ENCODE data around the gene ANKRD50.

ANKRD50 gene

GRCh38 chr4:124712372-124713184 is at the start of gene ANKRD50:
ANKRD50 (minus strand) TSS chr4:124712732; CDS start chr4:124710511, 2,221 bp downstream.
- Mint-ChIP-seq H3K9me3 (no peaks in the 10 kb centered on the region), H3K4me1 (ENCODE audit: low read depth) (peaks cover 6% of the 10 kb centered on the region), H3K27ac (peak within 1 kb of the TSS; percentile 79), H3K4me3 (peak within 1 kb of the TSS; percentile 93), H3K27me3 (ENCODE audit: low read depth) (peaks cover 12% of the 10 kb centered on the region), H3K36me3 (ENCODE audit: low read depth) (no peaks in the 10 kb centered on the region)
- DNase-seq (ENCODE audit: low spot score): peak; percentile 59

GRCh38 chr4:124757126-124757525 is 44.6 kb upstream of the ANKRD50 start:
- no peak for DNase-seq (ENCODE audit: low spot score)
- no peaks in the 10 kb centered on the region for H3K36me3 Mint-ChIP-seq (ENCODE audit: low read depth)
- H3K9me3 Mint-ChIP-seq: no peaks in the 10 kb centered on the region
- H3K4me3 Mint-ChIP-seq: no peak overlapping the region
- H3K4me1 Mint-ChIP-seq (ENCODE audit: low read depth): no peaks in the 10 kb centered on the region
- no peaks in the 10 kb centered on the region for H3K27me3 Mint-ChIP-seq (ENCODE audit: low read depth)
- no peak overlapping the region for H3K27ac Mint-ChIP-seq

GRCh38 chr4:124754681-124755080 is 42.1 kb upstream of the ANKRD50 start:
- H3K4me1 Mint-ChIP-seq (ENCODE audit: low read depth): no peaks in the 10 kb centered on the region
- no peak for DNase-seq (ENCODE audit: low spot score)
- no peak overlapping the region for H3K4me3 Mint-ChIP-seq
- no peaks in the 10 kb centered on the region for H3K9me3 Mint-ChIP-seq
- H3K36me3 Mint-ChIP-seq (ENCODE audit: low read depth): no peaks in the 10 kb centered on the region
- H3K27ac Mint-ChIP-seq: no peak overlapping the region
- no peaks in the 10 kb centered on the region for H3K27me3 Mint-ChIP-seq (ENCODE audit: low read depth)

- H3K4me1 Mint-ChIP-seq (ENCODE audit: low read depth): no peaks in the 10 kb centered on the region
- H3K9me3 Mint-ChIP-seq: no peaks in the 10 kb centered on the region
- no peaks in the 10 kb centered on the region for H3K27me3 Mint-ChIP-seq (ENCODE audit: low read depth)
- no peak for DNase-seq (ENCODE audit: low spot score)
- no peak overlapping the region for H3K4me3 Mint-ChIP-seq
- no peaks in the 10 kb centered on the region for H3K36me3 Mint-ChIP-seq (ENCODE audit: low read depth)
- no peak overlapping the region for H3K27ac Mint-ChIP-seq
These were observed 41.5 kb upstream of the ANKRD50 start for GRCh38 chr4:124753941-124754581.

GRCh38 chr4:124749421-124749820 is 36.9 kb upstream of the ANKRD50 start:
- no peak overlapping the region for H3K4me3 Mint-ChIP-seq
- no peaks in the 10 kb centered on the region for H3K27me3 Mint-ChIP-seq (ENCODE audit: low read depth)
- H3K36me3 Mint-ChIP-seq (ENCODE audit: low read depth): no peaks in the 10 kb centered on the region
- H3K27ac Mint-ChIP-seq: no peak overlapping the region
- no peaks in the 10 kb centered on the region for H3K9me3 Mint-ChIP-seq
- no peaks in the 10 kb centered on the region for H3K4me1 Mint-ChIP-seq (ENCODE audit: low read depth)
- DNase-seq (ENCODE audit: low spot score): no peak

- Mint-ChIP-seq H3K4me3 (no peak overlapping the region), H3K27me3 (ENCODE audit: low read depth) (no peaks in the 10 kb centered on the region), H3K27ac (no peak overlapping the region), H3K36me3 (ENCODE audit: low read depth) (no peaks in the 10 kb centered on the region), H3K4me1 (ENCODE audit: low read depth) (no peaks in the 10 kb centered on the region), H3K9me3 (no peaks in the 10 kb centered on the region)
- DNase-seq (ENCODE audit: low spot score): no peak
These were observed 36.4 kb upstream of the ANKRD50 start for GRCh38 chr4:124748965-124749364.

GRCh38 chr4:124745985-124746801 is 33.7 kb upstream of the ANKRD50 start:
- no peak overlapping the region for H3K4me3 Mint-ChIP-seq
- H3K27ac Mint-ChIP-seq: no peak overlapping the region
- H3K9me3 Mint-ChIP-seq: no peaks in the 10 kb centered on the region
- no peaks in the 10 kb centered on the region for H3K4me1 Mint-ChIP-seq (ENCODE audit: low read depth)
- no peaks in the 10 kb centered on the region for H3K27me3 Mint-ChIP-seq (ENCODE audit: low read depth)
- no peak for DNase-seq (ENCODE audit: low spot score)
- H3K36me3 Mint-ChIP-seq (ENCODE audit: low read depth): no peaks in the 10 kb centered on the region

- Mint-ChIP-seq H3K4me3 (no peak overlapping the region), H3K27ac (no peak overlapping the region), H3K36me3 (ENCODE audit: low read depth) (no peaks in the 10 kb centered on the region), H3K9me3 (no peaks in the 10 kb centered on the region), H3K4me1 (ENCODE audit: low read depth) (no peaks in the 10 kb centered on the region), H3K27me3 (ENCODE audit: low read depth) (no peaks in the 10 kb centered on the region)
- no peak for DNase-seq (ENCODE audit: low spot score)
These were observed 31.2 kb upstream of the ANKRD50 start for GRCh38 chr4:124743711-124744110.

GRCh38 chr4:124740501-124740900 is 28.0 kb upstream of the ANKRD50 start:
- H3K4me1 Mint-ChIP-seq (ENCODE audit: low read depth): no peaks in the 10 kb centered on the region
- H3K27ac Mint-ChIP-seq: no peak overlapping the region
- DNase-seq (ENCODE audit: low spot score): no peak
- no peaks in the 10 kb centered on the region for H3K9me3 Mint-ChIP-seq
- no peaks in the 10 kb centered on the region for H3K27me3 Mint-ChIP-seq (ENCODE audit: low read depth)
- no peaks in the 10 kb centered on the region for H3K36me3 Mint-ChIP-seq (ENCODE audit: low read depth)
- no peak overlapping the region for H3K4me3 Mint-ChIP-seq

- H3K4me3 Mint-ChIP-seq: no peak overlapping the region
- H3K4me1 Mint-ChIP-seq (ENCODE audit: low read depth): no peaks in the 10 kb centered on the region
- DNase-seq (ENCODE audit: low spot score): no peak
- H3K36me3 Mint-ChIP-seq (ENCODE audit: low read depth): no peaks in the 10 kb centered on the region
- H3K9me3 Mint-ChIP-seq: no peaks in the 10 kb centered on the region
- H3K27ac Mint-ChIP-seq: no peak overlapping the region
- no peaks in the 10 kb centered on the region for H3K27me3 Mint-ChIP-seq (ENCODE audit: low read depth)
These were observed 26.5 kb upstream of the ANKRD50 start for GRCh38 chr4:124738994-124739393.

GRCh38 chr4:124737619-124738018 is 25.1 kb upstream of the ANKRD50 start:
- Mint-ChIP-seq H3K27ac (no peak overlapping the region), H3K36me3 (ENCODE audit: low read depth) (no peaks in the 10 kb centered on the region), H3K4me1 (ENCODE audit: low read depth) (no peaks in the 10 kb centered on the region), H3K9me3 (no peaks in the 10 kb centered on the region), H3K27me3 (ENCODE audit: low read depth) (no peaks in the 10 kb centered on the region), H3K4me3 (no peak overlapping the region)
- DNase-seq (ENCODE audit: low spot score): no peak

GRCh38 chr4:124736526-124736925 is 24.0 kb upstream of the ANKRD50 start:
- Mint-ChIP-seq H3K4me1 (ENCODE audit: low read depth) (no peaks in the 10 kb centered on the region), H3K27ac (no peak overlapping the region), H3K9me3 (no peaks in the 10 kb centered on the region), H3K36me3 (ENCODE audit: low read depth) (no peaks in the 10 kb centered on the region), H3K4me3 (no peak overlapping the region), H3K27me3 (ENCODE audit: low read depth) (no peaks in the 10 kb centered on the region)
- DNase-seq (ENCODE audit: low spot score): no peak

GRCh38 chr4:124727331-124727890 is 14.9 kb upstream of the ANKRD50 start:
- no peak overlapping the region for H3K4me3 Mint-ChIP-seq
- H3K27ac Mint-ChIP-seq: no peak overlapping the region
- no peak for DNase-seq (ENCODE audit: low spot score)
- H3K4me1 Mint-ChIP-seq (ENCODE audit: low read depth): no peaks in the 10 kb centered on the region
- H3K27me3 Mint-ChIP-seq (ENCODE audit: low read depth): no peaks in the 10 kb centered on the region
- H3K9me3 Mint-ChIP-seq: no peaks in the 10 kb centered on the region
- H3K36me3 Mint-ChIP-seq (ENCODE audit: low read depth): no peaks in the 10 kb centered on the region

- DNase-seq (ENCODE audit: low spot score): no peak
- no peak overlapping the region for H3K27ac Mint-ChIP-seq
These were observed 13.7 kb upstream of the ANKRD50 start for GRCh38 chr4:124726269-124726668.

More at GRCh38 chr4:124726269-124726668, 13.7 kb upstream of the ANKRD50 start:
- H3K4me3 Mint-ChIP-seq: no peak overlapping the region
- H3K9me3 Mint-ChIP-seq: no peaks in the 10 kb centered on the region
- H3K36me3 Mint-ChIP-seq (ENCODE audit: low read depth): no peaks in the 10 kb centered on the region
- no peaks in the 10 kb centered on the region for H3K27me3 Mint-ChIP-seq (ENCODE audit: low read depth)
- H3K4me1 Mint-ChIP-seq (ENCODE audit: low read depth): no peaks in the 10 kb centered on the region

Measured in T-helper 2 cell treated with Interferon-gamma antibody and Interleukin-4, amounts not matched to agents 5 μg/mL and 100 μg/mL, for 36 hours (primary cell).